A549 (cell line): ENCODE results near the gene ZNF587. TPM values are rescaled to one million over a fixed set of nuclear protein-coding genes. Genes with fewer than 3 reads are reported as not detected.

ENCODE experiments used
- ATAC-seq, 2 experiments: fragments of 200-7000 bp in 1 of 2; fragments of >200 bp in 1 of 2; cut with Nextera tagmentation in 1 of 2; cut with Tn5 transposase in 1 of 2; 3 replicates each; pipeline versions ENCODE4 v1.8.0 to v1.9.1; 2018 to 2020; ENCODE audit warnings: mild to moderate bottlenecking in 1 of 2, moderate library complexity in 1 of 2
- CTCF ChIA-PET: fragments of 300-600 bp; sonication (Branson Sonifier 250); formaldehyde crosslinking; extraction: SDS; loops from one replicate; lab custom pipeline; 2021; ENCODE audit warnings: antibody characterized with exemption, inconsistent platforms; lab: Yijun Ruan, JAX
- POLR2A ChIA-PET: fragments of 350-600 bp; formaldehyde crosslinking; extraction: SDS; loops from one replicate; lab custom pipeline; 2021; ENCODE audit warnings: antibody characterized with exemption, inconsistent platforms; lab: Yijun Ruan, JAX
- DNase-seq, 2 experiments: peaks; one replicate each; pipeline versions ENCODE4 v3.0.0 to v3.0.0-alpha.2; 2011 to 2016; ENCODE audit warnings: low read depth in 1 of 2, low spot score in 1 of 2
- FAIRE-seq: peaks from 2 replicates; lab custom pipeline; 2011; peaks lifted over from hg19 to GRCh38; lab: Jason Lieb, UNC
- H3K27ac ChIP-seq, 2 experiments: fragments of >200 bp; sonication (Bioruptor Twin); formaldehyde crosslinking; 3 replicates each; pipeline ENCODE4 v1.5.1; 2016 to 2017
- H3K4me1 ChIP-seq: fragments of >200 bp; sonication (Bioruptor Twin); formaldehyde crosslinking; 3 replicates; pipeline ENCODE4 v1.6.1; 2016
- H3K4me2 ChIP-seq: fragments of >200 bp; sonication (Bioruptor Twin); formaldehyde crosslinking; 3 replicates; pipeline ENCODE4 v1.6.1; 2016
- H3K4me3 ChIP-seq: fragments of >200 bp; sonication (Bioruptor Twin); formaldehyde crosslinking; 3 replicates; pipeline ENCODE4 v1.5.1; 2016
- H3K9me3 ChIP-seq: fragments of >200 bp; sonication (Bioruptor Twin); formaldehyde crosslinking; 3 replicates; pipeline ENCODE4 v1.6.1; 2016
- BCL3 ChIP-seq: fragments of >200 bp; sonication (Bioruptor Twin); formaldehyde crosslinking; IDR thresholded peaks from 3 replicates; pipeline ENCODE4 v1.6.1; 2016
- CBX8 ChIP-seq: fragments of 200-600 bp; sonication (generic); IDR thresholded peaks from 2 replicates; pipeline ENCODE4 v1.6.1; 2016
- CHD4 ChIP-seq: fragments of 200-600 bp; sonication (generic); IDR thresholded peaks from 2 replicates; pipeline ENCODE4 v1.6.1; 2016; ENCODE audit warnings: antibody characterized with exemption, mild to moderate bottlenecking, borderline replicate concordance
- CTCF ChIP-seq: fragments of >200 bp; sonication (Bioruptor Twin); formaldehyde crosslinking; IDR thresholded peaks from 3 replicates; pipeline ENCODE4 v1.5.1; 2016
- FOXS1 ChIP-seq: fragments of 250-450 bp; sonication (Bioruptor Pico); IDR thresholded peaks from 2 replicates; pipeline ENCODE4 v1.5.0; 2020; ENCODE audit warnings: mild to moderate bottlenecking, moderate library complexity
- HMGXB4 ChIP-seq: fragments of 250-450 bp; sonication (Bioruptor Pico); IDR thresholded peaks from 2 replicates; pipeline ENCODE4 v1.5.0; 2021; ENCODE audit warnings: mild to moderate bottlenecking, moderate library complexity, borderline replicate concordance
- HOXA7 ChIP-seq: fragments of 250-450 bp; sonication (Bioruptor Pico); IDR thresholded peaks from 2 replicates; pipeline ENCODE4 v1.5.0; 2020; ENCODE audit warnings: mild to moderate bottlenecking, moderate library complexity
- HOXB13 ChIP-seq: fragments of 250-450 bp; sonication (Bioruptor Pico); IDR thresholded peaks from 2 replicates; pipeline ENCODE4 v1.5.0; 2020; ENCODE audit warnings: low read depth, mild to moderate bottlenecking, moderate library complexity
- JUN ChIP-seq, 2 experiments: fragments of >200 bp; sonication (Bioruptor Twin); formaldehyde crosslinking; IDR thresholded peaks; 2 replicates in 1 of 2; 3 replicates in 1 of 2; pipeline ENCODE4 v1.6.1; 2016 to 2017
- KDM5A ChIP-seq: fragments of 200-600 bp; sonication (generic); IDR thresholded peaks from 2 replicates; pipeline ENCODE4 v1.6.1; 2016; ENCODE audit warnings: antibody characterized with exemption, mild to moderate bottlenecking
- MAZ ChIP-seq: fragments of 150-350 bp; IDR thresholded peaks from 2 replicates; pipeline ENCODE4 v1.6.1; 2014; ENCODE audit warnings: antibody characterized with exemption, low read depth, low read length, borderline replicate concordance
- MYC ChIP-seq: IDR thresholded peaks from 2 replicates; pipeline ENCODE4 v1.6.1; 2012; ENCODE audit warnings: mild to moderate bottlenecking, inconsistent platforms, low read length, improper control_type of control experiment, borderline replicate concordance
- NFE2L2 ChIP-seq: fragments of 150-350 bp; conservative IDR thresholded peaks from 2 replicates; pipeline ENCODE4 v1.6.1; 2014; ENCODE audit warnings: low read length
- PBX3 ChIP-seq: IDR thresholded peaks from 2 replicates; pipeline ENCODE4 v1.6.1; 2012
- PHF8 ChIP-seq: fragments of 200-600 bp; sonication (generic); IDR thresholded peaks from 2 replicates; pipeline ENCODE4 v1.6.1; 2016; ENCODE audit warnings: low read depth, mild to moderate bottlenecking, antibody characterized with exemption, moderate library complexity, borderline replicate concordance
- RAD21 ChIP-seq, 2 experiments: fragments of >200 bp in 1 of 2; sonication (Bioruptor Twin) in 1 of 2; formaldehyde crosslinking in 1 of 2; IDR thresholded peaks in 1 of 2; conservative IDR thresholded peaks in 1 of 2; 2 replicates in 1 of 2; 3 replicates in 1 of 2; pipeline ENCODE4 v1.6.1; 2012 to 2018; ENCODE audit warnings: inconsistent platforms in 1 of 2
- REST ChIP-seq: fragments of 200-600 bp; sonication (generic); IDR thresholded peaks from 2 replicates; pipeline ENCODE4 v1.6.1; 2016; ENCODE audit warnings: antibody characterized with exemption, mild to moderate bottlenecking, moderate library complexity
- SMC3 ChIP-seq: fragments of >200 bp; sonication (Bioruptor Twin); formaldehyde crosslinking; IDR thresholded peaks from 3 replicates; pipeline ENCODE4 v1.6.1; 2018; ENCODE audit warnings: inconsistent platforms
- TFCP2L1 ChIP-seq: fragments of 250-450 bp; sonication (Bioruptor Pico); IDR thresholded peaks from 2 replicates; pipeline ENCODE4 v1.5.0; 2021; ENCODE audit warnings: mild to moderate bottlenecking
- WGBS: methylation state at CpG from one replicate; pipeline ENCODE4 v1.1.6; 2017; ENCODE audit errors: missing lambda C conversion rate; 5-methylcytosine and 5-hydroxymethylcytosine counted together
- polyA plus RNA-seq, 4 experiments: library from polyadenylated mRNA; depleted of rRNA in 3 of 4; stranded (reverse); fragments of >200 nt; fragmentation: RNase III in 1 of 4; extraction: RNeasy Plus Mini Kit Qiagen cat#74134 plus additional on column Dnase treatment in 1 of 4; gene quantifications; 2 replicates in 3 of 4; 3 replicates in 1 of 4; pipeline ENCODE4 v1.2.3, GENCODE V29; 2011 to 2017

The ZNF587 gene
- polyA plus RNA-seq, 2 of the 4 experiments (the other 2 are of a cell fraction), result 10.7 to 12.1 TPM

DNA sequence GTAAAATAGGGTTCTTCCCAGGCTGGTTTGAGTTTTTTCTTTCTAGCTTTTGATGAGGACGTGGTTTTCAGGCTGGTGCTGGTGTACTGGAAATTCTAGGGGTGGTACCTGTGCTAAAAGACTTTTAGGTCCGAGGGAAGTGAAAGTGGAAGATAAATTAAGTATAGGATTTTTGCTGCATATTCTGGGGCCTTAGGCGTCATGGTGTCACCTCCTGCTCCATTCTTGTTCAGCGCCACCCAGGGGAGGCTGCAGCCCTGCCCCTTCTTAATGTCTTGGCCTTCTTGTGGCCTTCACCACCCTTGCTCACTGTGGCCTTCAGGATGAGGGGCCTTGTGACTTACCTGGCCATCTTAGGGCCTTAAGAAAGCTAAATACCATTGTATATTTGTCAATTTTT lies 47.4 kb upstream of the ZNF587 start (continued):
- TF ChIP-seq REST (no peak), PHF8 (no peak), CBX8 (no peak), BCL3 (no peak), FOXS1 (no peak)

DNA sequence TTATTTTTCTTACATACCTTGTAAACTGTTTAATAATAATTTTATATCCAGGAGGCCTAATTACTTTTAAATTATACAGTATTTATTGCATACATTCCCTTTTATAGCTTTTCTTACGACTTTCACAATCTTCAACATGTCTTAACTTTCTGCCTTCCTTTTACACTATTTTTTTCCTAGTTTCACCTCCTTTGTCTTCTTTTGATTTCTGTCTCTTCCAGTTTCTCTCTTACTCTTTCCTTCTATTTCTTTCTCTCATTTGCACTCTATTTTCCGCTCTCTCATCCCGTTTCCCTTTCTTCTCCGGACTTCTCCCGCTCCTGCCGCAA lies 46.4 kb upstream of the ZNF587 start:
- H3K27ac ChIP-seq, result no peak overlapping the region
- H3K4me3 ChIP-seq, result no peak overlapping the region
- TF ChIP-seq CTCF (no peak), NFE2L2 (no peak), CBX8 (no peak), MAZ (no peak), TFCP2L1 (CRISPR knock-in tag) (no peak), HOXA7 (CRISPR knock-in tag) (no peak), SMC3 (no peak), RAD21 (conservative IDR thresholded peaks at IDR 0.05 in 1 of 2, IDR thresholded peaks at IDR 0.05 in 1 of 2) (no peak), MYC (no peak), HMGXB4 (CRISPR knock-in tag) (no peak), JUN (IDR thresholded peaks at IDR 0.05) (no peak), PBX3 (no peak), CHD4 (no peak), KDM5A (no peak), HOXB13 (no peak)
- ATAC-seq (no peak), DNase-seq (no peak), FAIRE-seq (no peak)
- WGBS, result 96% methylated on average over 6 of the region's 6 CpGs
- ChIA-PET POLR2A (no interaction called here), CTCF (no interaction called here)
- H3K4me2 ChIP-seq, result no peak overlapping the region
- peaks cover 82% of the 10 kb centered on the region for H3K9me3 ChIP-seq
- no peaks in the 10 kb centered on the region for H3K4me1 ChIP-seq
